Measurements from ENCODE around the gene PDE2A.

The PDE2A gene

DNA sequence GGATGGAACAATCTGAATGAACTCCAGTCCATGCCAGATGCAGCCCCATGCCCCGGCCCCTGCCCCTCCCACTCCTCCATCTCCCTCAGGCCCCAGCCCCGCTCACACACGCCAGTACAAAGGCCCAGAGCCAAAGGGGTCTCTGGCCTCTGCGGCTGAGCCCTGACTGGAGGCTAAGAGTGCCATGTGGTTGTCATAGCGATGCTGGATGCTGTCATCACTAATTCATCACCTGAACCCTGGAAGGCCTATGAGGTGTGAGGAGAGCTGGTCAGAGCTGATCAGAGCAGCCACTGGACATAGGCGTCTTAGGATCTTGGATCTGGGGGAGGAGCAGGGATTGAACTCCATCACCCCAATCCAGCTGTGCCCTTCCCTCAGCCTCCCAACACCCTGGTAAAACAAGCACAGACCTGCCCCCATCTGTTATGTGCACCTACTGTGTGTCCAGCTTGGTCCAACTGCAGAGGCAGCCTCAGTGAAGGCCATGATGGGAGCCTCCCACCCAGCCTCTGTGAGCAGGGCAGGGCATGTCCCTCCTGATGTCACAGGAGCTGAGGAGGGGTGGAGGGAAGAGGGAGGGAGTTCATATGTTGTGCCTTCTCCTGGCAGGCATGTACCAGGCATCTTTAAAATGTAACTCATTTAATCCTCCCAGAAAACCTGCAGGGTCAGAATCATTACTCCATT is 16.7 kb downstream of the PDE2A start:
- Histone ChIP-seq H3K36me3 (ENCODE audit: control insufficient read depth, insufficient read depth, low read length) (no peaks in the 10 kb centered on the region), H3K4me3 (ENCODE audit: low read depth, low read length) (no peak overlapping the region), H3K4me1 (no peaks in the 10 kb centered on the region), H2AFZ (no peak overlapping the region), H3K27ac (no peak overlapping the region), H3K27me3 (ENCODE audit: control insufficient read depth, insufficient read depth, low read length) (no peaks in the 10 kb centered on the region), H3K9ac (no peak overlapping the region), H3K4me2 (ENCODE audit: low read length) (no peak overlapping the region), H3K9me3 (ENCODE audit: control insufficient read depth, low read length) (no peaks in the 10 kb centered on the region), H3K79me2 (no peaks in the 10 kb centered on the region)
- TF ChIP-seq, protein P1, sequence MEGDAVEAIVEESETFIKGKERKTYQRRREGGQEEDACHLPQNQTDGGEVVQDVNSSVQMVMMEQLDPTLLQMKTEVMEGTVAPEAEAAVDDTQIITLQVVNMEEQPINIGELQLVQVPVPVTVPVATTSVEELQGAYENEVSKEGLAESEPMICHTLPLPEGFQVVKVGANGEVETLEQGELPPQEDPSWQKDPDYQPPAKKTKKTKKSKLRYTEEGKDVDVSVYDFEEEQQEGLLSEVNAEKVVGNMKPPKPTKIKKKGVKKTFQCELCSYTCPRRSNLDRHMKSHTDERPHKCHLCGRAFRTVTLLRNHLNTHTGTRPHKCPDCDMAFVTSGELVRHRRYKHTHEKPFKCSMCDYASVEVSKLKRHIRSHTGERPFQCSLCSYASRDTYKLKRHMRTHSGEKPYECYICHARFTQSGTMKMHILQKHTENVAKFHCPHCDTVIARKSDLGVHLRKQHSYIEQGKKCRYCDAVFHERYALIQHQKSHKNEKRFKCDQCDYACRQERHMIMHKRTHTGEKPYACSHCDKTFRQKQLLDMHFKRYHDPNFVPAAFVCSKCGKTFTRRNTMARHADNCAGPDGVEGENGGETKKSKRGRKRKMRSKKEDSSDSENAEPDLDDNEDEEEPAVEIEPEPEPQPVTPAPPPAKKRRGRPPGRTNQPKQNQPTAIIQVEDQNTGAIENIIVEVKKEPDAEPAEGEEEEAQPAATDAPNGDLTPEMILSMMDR (IDR thresholded peaks at IDR 0.05): no peak

DNA sequence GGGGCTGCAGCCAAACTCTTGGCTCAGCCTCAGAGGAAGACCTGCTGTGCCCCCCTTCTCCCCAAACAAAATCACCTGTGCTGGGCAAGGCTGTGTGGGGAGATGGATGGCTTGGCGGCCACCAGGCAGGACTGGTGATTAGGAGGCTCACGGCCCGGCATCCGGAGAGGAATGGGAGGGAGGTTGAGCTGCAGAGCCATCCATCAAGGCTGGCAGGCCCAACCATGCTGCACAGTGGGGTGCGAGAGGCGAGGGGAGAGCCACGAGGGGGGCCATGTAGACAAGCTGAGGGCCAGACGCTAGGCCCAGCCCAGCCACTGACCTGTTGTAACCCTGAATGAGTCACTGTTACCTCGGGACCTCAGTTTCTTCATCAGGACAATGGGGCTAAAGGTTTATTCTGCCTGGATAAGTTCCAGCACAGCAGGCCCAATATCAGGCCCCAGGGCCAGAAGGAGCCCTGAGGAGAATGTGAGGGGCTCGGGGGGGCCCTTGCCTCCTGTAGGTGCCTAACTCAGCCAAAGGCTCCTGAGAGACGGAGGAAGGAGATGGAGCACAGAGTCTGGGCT is 18.2 kb downstream of the PDE2A start:
- Histone ChIP-seq H3K9me3 (ENCODE audit: control insufficient read depth, low read length) (no peaks in the 10 kb centered on the region), H3K4me1 (no peaks in the 10 kb centered on the region), H3K36me3 (ENCODE audit: control insufficient read depth, insufficient read depth, low read length) (no peaks in the 10 kb centered on the region), H2AFZ (no peak overlapping the region), H3K4me2 (ENCODE audit: low read length) (no peak overlapping the region), H3K27me3 (ENCODE audit: control insufficient read depth, insufficient read depth, low read length) (no peaks in the 10 kb centered on the region), H3K27ac (no peak overlapping the region), H3K9ac (no peak overlapping the region), H3K79me2 (no peaks in the 10 kb centered on the region), H3K4me3 (ENCODE audit: low read depth, low read length) (no peak overlapping the region)
- TF ChIP-seq, protein P1 (IDR thresholded peaks at IDR 0.05): no peak

DNA sequence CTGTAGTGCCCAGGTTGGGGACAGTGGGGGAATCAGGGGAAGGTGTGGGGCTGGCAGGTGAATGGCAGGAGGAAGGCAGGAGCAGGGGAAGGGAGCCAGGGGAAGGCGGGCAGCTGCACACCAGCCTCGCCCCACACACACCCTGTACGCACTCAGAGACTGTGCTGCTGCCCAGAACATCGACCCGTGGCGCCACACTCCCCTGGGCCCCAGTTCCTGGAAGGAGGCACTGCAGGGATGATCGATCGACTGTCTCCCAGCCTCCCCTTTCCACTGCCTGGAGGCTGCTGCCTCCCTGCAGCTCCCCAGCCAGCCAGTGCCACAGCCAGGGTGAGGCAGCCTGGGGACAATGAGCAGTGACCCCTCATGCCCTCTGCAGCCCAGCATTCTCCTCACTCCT is 19.2 kb downstream of the PDE2A start:
- Histone ChIP-seq H3K4me1 (no peaks in the 10 kb centered on the region), H3K79me2 (no peaks in the 10 kb centered on the region), H3K36me3 (ENCODE audit: control insufficient read depth, insufficient read depth, low read length) (no peaks in the 10 kb centered on the region), H3K27me3 (ENCODE audit: control insufficient read depth, insufficient read depth, low read length) (no peaks in the 10 kb centered on the region), H3K27ac (no peak overlapping the region), H3K9ac (no peak overlapping the region), H2AFZ (no peak overlapping the region), H3K4me3 (ENCODE audit: low read depth, low read length) (no peak overlapping the region), H3K4me2 (ENCODE audit: low read length) (no peak overlapping the region), H3K9me3 (ENCODE audit: control insufficient read depth, low read length) (no peaks in the 10 kb centered on the region)
- TF ChIP-seq, protein P1 (IDR thresholded peaks at IDR 0.05): no peak

DNA sequence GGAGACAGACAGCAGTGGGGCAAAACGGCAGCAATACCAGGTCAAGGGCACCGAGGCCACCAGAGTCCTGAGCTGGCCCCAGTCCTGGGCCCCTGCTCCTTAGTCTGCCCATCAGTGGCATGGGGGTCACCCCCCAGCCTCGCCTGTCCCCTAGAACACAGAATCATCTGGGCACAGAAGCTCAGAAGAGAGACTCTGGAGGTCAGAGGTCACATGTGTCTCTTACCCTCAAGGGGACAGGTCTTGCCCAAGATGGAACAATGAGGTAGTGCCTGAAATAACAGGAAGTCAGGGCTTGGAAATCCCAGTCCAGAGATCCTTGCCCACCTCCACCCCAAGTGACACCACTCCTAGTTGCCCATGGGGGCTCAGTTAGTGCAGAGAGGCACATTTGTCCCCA is 20.6 kb downstream of the PDE2A start:
- no peaks in the 10 kb centered on the region for H3K4me1 ChIP-seq
- H3K79me2 ChIP-seq: no peaks in the 10 kb centered on the region
- H3K36me3 ChIP-seq (ENCODE audit: control insufficient read depth, insufficient read depth, low read length): no peaks in the 10 kb centered on the region
- no peak overlapping the region for H3K4me2 ChIP-seq (ENCODE audit: low read length)
- no peak overlapping the region for H3K9ac ChIP-seq
- H3K9me3 ChIP-seq (ENCODE audit: control insufficient read depth, low read length): no peaks in the 10 kb centered on the region
- no peaks in the 10 kb centered on the region for H3K27me3 ChIP-seq (ENCODE audit: control insufficient read depth, insufficient read depth, low read length)
- H3K4me3 ChIP-seq (ENCODE audit: low read depth, low read length): no peak overlapping the region
- no peak overlapping the region for H3K27ac ChIP-seq
- no peak overlapping the region for H2AFZ ChIP-seq
- TF ChIP-seq, protein P1 (IDR thresholded peaks at IDR 0.05): no peak
